Femur (tissue), 1 donor: ENCODE results near the gene TTC33.

Experiments used
- DNase-seq: peaks from one replicate; pipeline ENCODE4 v3.0.0-alpha.2; 2017

Gene TTC33

DNA sequence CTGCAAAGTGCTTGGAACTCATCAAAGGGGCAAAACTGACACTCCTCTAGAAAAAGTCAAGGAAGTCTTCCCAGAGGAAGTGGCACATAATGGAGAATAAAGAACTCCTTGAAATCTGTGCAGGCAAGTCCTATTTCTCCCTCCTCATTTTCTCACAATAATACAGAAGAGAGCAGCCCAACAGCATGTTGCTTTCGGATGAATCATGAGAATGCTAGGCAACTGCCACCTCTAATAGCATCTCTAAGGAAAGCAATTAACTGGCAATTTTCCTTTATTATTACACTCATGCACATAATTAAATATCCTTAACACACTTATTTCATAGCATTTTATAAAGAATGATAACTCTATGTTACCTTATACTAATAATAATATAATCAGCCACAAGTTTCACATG is 198.3 kb downstream of the TTC33 start:
- no peak for DNase-seq

DNA sequence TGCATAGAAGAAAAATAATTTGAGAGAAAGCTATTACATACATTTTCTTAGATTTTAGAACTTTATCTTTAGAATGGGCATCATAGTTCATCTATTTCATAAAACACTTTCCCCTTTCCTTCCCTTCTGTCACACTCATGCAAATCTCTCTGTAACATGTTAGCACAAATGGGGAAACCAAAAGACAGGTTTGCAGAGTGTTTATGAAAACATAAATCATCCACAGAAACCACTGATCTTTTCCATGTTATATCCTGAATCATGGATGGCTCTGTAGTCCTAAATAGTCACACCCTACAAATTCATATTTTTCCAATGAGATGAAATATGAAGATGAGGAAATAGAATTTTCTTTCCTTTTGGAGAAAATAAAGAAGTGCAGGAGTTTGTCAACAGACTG is 198.9 kb downstream of the TTC33 start:
- DNase-seq = no peak

DNA sequence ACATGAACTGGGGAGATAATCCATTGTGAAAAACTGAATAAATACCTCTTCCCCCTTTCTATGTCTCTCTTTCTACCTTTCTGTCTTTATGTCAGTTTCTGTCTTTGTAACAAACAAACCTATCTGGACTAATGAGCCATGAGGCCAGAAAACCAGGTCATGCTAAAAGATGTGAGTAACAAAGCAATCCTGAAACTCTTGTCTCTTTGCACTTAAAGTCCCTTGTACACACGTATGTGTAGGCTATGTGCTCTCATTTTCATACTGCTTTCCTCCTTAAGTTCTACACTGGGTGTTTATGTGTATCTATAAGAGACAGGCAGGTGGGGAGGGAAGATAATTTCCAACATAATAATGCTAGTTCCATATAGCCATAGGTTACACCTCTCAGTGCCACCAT is 199.9 kb downstream of the TTC33 start:
- no peak for DNase-seq

DNA sequence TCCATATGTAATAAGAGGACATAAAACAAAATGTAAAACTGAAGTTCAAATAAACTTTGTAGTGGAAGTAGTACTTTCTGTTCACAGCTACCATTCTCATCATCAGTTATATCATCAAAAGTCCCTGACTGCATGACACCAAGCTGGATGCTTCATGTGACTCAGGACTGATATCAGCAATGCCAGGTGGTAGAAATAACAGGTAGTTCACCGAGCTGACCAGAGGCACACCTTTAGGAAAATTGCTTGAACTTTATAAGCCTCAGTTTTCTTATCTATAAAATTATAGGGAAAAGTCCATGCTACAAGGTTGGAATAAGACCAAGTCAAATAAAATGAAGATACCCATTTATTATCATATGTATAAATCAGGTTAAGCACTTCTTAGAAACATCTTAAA is 200.9 kb downstream of the TTC33 start:
- DNase-seq = no peak

DNA sequence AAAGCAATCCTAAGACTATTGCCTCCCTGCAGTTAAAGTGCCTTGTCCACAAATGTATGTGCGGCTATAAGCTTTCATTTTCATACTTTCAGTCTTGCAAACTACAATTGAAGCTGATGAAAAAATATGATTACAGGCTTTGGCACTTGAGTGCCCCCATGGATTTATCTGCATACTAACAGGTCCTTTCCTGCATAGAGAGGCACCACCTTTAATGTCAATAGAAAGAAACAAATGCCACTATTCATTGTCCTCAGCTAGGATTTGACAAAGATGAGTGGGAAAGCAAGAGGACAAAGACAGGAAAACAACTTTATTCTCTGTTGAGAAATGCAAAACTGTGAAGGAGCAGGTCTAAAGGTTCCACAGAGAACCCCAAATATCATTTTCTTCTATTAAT is 201.7 kb downstream of the TTC33 start:
- no peak for DNase-seq

DNA sequence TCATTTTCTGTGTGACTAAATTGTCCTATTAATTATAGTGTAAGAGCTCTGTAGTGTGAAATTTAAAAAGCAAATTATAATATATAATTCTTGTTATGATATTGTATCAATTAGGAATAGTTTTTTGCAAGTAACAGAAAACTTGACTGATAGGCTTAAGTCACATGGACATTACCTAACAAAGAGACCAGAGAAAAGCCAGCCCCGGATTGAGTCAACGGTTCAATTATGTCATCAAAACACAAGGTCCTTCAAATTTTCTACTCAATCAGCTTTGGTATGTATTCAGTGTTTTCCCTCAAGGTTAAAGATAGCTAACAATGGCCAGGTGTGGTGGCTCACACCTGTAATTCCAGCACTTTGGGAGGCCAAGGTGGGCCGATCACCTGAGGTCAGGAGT is 202.8 kb downstream of the TTC33 start:
- DNase-seq = no peak

DNA sequence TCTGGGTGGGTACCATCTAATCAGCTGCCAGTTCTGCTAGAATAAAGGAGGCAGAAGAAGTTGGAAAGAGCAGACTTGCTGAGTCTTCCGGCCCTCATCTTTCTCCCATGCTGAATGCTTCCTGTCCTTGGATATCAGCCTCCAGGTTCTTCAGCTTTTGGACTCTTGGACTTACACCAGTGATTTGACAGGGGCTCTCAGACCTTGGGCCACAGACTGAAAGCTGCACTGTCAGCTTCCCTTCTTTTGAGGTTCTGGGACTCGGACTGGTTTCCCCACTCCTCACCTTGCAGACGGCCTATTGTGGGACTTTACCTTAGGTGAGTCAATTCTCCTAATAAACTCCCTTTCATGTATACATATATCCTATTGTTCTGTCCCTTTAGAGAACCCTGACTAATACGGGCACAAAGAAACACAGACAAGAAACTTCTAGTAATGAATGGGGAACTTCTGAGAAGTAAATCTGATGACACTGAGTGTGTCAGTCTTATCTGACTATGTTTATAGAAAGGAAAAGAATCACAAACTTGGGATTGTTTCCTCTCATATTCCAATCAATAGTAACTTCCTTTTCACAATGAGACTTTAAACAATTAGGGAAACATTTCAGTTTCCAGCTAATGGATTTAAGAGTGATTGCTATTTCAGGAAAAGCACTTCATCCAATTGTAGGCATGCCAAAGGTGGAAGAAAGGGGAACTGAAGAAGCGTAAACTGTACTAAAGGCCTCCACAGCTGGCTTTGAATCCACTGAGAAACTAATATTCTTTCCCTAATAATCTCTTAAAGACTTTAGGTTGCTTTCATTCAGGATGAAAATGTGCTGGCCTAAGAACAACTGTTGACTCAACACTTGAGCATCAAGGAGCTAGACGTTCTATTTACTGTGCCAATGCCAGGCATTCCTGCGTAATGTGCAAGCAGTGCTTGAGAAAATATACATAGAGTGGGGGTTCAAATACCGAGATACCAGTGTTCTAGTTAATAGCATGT is 204.0 kb downstream of the TTC33 start:
- DNase-seq = no peak

DNA sequence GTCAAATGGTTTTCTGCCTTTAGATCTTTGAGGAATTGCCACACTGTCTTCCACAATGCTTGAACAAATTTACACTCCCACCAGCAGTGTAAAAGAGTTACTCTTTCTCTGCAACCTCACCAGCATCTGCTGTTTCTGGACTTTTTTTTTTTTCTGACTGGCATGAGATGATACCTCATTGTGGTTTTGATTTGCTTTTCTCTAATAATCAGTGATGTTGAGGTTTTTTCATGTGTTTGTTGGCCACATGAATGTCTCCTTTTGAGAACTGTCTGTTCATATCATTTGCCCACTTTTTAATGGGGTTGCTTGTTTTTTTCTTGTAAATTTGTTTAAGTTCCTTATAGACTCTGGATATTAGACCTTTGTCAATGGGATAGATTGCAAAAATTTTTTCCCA is 205.3 kb downstream of the TTC33 start:
- DNase-seq = no peak

DNA sequence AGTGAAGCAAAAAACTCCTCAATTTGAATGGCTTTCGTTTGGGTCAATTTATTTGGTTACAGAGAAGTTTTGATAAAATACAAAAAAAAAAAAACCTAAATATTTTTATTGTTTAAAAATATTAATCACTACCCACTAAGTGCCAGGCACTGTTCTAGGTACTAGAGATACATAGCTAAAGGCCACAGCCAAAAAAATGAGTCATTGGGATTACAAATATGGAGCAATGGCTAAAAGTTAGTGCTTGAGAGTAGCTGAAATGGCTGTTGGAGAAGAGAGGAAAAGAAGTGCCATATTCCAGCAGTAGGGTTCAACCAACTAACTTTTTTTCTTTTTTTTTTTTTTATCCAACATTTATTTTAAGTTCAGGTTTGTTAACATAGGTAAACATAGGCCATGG is 206.1 kb downstream of the TTC33 start:
- DNase-seq = no peak

DNA sequence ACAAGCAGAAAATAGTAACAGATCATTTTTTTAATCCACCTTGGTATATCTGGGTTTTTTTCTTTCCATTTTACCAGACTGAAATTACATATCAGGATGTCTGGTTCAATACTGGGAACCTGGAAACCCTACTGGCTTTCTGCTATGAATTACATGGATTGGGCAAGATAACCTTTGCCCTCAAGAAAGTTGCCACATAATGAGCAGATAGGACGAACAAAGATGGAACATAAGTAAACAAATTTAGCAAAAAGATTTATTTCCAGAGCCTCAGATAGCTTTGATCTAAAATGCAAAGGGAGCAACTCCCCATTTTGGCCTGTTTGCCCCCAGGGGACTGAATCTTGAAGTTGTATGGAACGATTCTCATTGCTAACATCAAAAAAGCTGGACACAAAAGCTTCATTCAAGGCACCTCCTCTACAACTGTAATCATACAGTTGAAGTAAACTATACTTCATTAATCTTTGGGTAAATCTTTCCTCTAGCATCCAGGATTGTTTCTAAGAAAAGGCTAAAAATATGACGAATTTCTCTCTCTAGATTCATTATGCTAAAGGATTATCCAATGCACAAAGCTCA is 207.7 kb downstream of the TTC33 start:
- DNase-seq = no peak

DNA sequence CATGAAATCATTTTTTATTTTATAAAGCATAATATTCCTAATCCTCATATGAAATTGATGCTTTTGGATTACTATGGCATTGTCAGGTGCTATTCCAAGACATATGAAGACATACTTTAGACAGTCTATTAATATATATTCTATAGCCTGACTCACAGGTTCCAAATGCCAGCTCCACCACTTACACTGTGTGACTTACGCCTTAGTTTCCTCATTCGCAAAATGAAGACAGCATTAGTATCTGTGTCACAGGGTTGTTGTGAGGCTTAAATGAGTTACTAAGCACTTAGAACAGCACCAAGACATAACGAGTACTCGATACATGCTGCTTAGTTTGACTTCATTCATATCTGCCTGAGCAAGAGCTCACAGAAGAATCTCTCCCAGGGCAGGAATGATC is 208.2 kb downstream of the TTC33 start:
- DNase-seq = no peak

DNA sequence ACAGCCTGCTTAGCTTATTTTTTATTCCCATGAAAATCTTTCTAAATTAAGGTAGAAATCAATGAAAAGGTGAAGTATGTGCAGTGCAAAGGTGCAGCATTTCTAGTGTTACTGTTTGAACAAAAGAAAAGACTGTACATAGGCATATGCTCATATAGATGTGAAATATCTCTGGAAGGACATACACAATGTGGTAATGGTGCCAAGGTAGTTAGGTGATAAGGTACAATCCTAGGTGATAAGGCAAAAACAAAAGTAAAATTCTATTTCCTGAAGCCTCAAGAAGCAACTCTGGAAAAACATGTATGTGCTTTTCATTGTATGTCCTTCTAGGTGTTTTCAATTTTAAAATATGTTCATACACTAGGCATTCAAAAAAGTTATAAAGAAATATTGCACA is 215.5 kb downstream of the TTC33 start:
- DNase-seq = no peak

DNA sequence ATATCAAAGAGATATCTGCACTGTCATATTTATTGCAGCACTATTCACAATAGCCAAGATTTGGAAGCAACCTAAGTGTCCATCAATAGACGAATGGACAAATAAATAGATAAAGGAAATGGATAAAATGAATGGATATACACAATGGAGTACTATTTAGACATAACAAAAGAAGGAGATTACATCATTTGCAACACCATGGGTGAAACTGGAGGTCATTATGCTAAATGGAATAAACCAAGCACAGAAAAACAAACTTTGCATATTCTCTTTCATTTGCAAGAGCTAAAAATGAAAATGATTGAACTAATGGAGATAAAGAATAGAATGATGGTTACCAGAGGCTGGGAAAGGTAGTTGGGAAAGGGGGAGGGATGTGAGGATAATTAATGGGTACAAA is 231.1 kb downstream of the TTC33 start:
- DNase-seq = no peak

DNA sequence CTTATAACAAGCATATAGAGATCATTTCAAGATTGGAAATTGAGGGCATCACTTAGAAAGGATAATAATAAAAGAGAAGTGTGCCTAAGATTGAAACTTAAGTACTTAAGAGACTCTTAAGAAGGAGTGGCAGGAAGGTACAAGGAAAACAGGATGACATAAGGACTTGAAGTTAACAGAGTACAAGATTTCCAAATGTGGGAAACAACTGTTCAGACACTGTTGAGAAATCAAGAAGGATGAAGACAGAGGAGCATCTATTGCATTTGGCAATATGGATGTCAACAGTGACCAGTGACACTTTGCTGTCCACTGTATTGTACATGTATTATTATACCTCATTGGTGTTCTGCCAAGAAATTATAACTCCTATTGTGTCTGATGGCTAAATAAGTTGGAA is 233.8 kb downstream of the TTC33 start:
- DNase-seq = no peak

DNA sequence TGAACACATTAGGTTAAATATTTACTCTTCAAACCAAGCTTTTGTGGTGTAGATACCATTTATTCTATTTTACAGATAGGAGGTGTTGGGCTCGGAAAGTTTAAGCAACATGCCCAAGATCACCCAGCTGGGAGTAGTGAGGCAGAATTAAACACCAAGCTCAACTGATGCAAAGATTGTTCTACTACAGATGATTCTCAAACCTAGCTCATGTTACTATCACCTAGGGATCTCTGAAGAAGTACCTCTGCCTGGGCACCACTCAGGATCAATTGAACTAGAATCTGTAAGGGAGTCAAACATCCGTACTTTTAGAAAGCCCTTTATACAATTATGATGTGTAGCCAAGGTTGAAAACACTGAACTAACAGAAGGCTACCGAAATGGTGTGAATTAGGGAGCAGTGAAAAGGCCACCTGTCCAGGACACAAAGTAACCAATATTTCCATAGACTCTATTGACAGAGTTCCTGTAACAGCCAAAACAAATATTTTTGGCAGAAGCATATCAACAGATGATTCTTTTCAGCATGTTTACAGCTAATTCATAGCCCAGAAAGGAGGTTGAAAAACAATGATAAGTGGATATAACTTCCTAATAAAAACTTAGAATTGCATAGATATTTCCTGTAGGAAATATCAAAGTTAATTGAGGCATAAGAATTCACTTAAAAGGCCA is 234.5 kb downstream of the TTC33 start:
- DNase-seq = no peak

DNA sequence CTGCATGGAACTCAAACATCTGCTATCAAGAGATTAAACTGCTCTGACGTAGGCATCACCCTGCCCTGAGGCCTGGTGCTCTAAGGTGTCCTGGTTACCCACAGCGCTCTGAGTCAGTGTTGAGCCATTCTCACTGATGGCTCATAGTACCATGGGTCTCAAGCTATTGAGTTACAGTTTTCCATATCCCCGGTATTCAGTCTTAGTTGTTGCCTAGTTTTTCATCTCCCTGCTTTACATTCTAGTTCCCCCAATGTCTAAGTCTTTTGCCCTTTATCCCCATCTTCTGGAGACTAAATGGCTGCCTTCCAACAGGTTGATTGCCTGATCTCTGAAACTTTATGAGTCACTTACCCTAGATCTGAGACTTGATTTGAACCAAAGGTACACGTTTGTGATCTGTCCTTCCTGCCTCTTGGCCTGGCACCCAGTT is 237.3 kb downstream of the TTC33 start:
- no peak for DNase-seq

DNA sequence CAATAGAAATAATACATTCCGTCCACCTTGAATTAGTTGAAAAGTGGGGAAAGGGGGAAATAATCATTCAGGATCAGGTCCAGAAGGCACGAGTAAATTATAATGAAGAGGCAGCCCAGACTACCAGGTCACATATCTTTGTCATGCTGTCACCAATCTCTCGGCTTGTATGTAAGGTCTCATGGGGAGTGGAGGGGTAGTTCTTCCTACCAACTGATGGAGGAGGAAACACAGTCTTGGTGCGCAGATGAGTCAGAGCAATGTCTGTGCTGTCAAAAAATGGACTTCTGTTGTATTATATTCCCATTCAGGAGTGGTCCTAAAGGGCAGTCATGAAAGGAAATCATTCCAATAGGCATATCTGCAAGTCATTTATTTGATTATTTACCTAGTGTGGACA is 240.3 kb downstream of the TTC33 start:
- DNase-seq = no peak

DNA sequence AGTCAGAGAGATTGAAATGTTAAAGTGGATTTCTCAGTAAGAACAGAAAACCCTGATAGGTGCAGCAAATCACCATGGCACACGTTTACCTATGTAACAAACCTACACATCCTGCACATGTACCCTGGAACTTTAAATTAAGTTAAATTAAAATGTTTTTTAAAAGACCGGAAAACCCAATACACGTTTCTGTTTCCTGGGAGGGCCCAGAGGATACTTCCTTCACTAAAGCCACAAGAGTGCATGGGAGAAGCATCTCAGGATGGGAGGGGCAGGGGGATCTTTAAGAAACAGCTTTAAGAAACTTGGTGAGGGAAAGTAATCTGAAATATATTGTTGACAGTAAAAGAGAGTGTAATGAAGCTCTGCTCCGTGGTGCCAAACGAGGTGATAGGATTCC is 240.8 kb downstream of the TTC33 start:
- no peak for DNase-seq

DNA sequence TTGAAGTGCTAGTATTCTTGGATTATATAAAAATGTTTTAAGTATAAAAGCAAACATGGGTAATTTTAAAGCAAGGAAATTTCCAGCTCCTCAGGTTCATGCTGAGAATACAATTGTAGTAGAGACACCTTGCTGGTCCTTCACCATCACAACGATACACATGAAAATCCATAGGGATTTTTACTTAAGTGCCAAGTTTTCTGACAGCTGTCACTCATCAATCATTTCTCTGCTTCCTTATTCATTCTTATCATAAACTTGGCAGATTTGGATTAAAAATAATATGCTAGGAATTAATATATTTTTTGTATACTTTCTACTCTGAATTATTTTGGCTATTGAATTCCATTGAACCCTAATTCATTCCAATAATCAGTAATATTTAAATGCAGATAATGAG is 244.0 kb downstream of the TTC33 start:
- no peak for DNase-seq

DNA sequence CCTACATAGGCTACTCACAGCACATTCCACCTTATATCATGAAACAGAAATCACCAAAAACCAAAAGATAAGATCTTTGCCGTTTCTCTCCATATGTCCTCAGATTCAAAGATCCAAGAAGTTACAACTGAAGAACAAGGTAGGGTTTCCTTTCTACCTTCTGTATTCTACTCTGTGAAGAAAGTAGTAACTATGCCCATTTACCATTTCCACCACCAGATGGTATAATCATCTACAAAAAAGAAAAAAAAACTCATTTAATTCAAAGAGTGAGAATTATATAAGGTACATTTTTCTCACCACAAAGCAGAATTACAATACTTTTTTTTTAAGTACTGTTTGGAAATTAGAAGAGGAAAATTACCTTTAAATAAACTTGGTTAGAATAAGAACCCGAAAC is 248.7 kb downstream of the TTC33 start:
- no peak for DNase-seq

DNA sequence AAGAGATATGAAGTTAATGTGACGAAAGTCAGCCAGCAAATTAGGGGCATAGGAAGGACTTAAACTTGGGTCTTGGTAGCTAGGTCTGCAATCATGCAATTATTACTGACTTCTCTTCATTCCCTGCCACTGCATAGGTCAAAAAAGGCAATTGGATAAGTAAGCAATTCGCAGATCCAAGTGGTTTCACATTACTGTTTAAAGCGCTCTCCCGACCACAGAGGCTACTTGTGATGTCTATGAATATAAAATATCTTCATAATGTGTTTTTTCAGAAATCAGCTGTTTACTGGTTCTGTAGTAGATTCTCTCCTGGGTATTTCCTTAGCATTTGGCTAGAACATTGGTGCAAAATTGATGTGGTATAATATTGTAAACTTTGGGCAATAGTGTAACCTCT is 250.7 kb downstream of the TTC33 start:
- no peak for DNase-seq

DNA sequence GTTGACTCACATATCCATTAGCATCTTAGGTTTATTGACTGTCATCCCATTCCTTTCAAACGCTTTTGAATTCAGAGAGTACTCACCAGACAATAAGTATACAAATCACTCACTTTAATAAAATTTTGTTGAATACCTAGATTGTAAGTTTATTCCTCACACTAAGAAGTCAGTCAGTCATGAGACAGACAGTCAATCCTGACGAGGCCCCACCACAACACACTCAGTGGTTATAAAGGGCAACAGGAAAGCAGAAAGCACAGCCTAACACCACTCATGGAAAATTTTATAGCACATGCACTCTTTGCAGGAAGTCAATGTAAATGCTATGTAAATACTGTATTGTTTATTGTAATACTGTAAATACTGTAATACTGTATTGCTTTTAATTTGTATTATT is 252.3 kb downstream of the TTC33 start:
- no peak for DNase-seq

DNA sequence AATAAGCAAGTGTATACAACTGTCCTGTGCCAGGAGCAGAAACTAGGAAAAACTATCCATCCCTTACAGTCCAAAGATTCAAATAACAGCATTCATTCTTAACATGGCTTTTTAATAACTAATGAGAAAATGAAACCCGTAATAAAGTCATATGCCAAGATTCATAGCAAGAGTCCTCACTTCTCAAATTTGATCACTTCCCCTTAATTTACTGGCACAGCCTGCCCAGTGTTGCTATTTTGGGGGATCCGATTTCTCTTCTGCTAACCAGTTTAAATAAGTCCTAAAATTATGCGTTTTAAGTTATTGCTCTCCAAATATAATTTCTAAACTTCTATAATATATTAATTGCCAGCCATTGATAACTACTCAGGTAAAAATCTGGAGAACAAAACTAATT is 253.0 kb downstream of the TTC33 start:
- no peak for DNase-seq
